ENCODE results near the gene DCTN5. TPM values are rescaled to one million over a fixed set of nuclear protein-coding genes. Genes with fewer than 3 reads are reported as not detected.

Gene DCTN5
- total RNA-seq, 1 experiment from 2014 or later = 101 TPM

- H3K4me1 Mint-ChIP-seq (ENCODE audit: low read depth, unreplicated experiment) = no peaks in the 10 kb centered on the region
- H3K9me3 Mint-ChIP-seq (ENCODE audit: unreplicated experiment) = peaks cover 9% of the 10 kb centered on the region
- H3K36me3 Mint-ChIP-seq (ENCODE audit: insufficient read depth, unreplicated experiment) = no peaks in the 10 kb centered on the region
- Histone ChIP-seq H3K36me3 (ENCODE audit: control insufficient read depth, insufficient read depth, low read length) (no peaks in the 10 kb centered on the region), H3K4me1 (no peaks in the 10 kb centered on the region), H3K9me3 (peaks cover 5% of the 10 kb centered on the region; the same call in 1 of the 2 replicates), H3K4me3 (ENCODE audit: low read depth, low read length) (no peak overlapping the region), H3K27me3 (replicated peaks; ENCODE audit: control insufficient read depth, insufficient read depth, low read length) (no peaks in the 10 kb centered on the region)
- POLR2A ChIA-PET = no interaction called here
- no peak for DNase-seq
- H3K27ac Mint-ChIP-seq (ENCODE audit: unreplicated experiment) = no peak overlapping the region
- no peak overlapping the region for H3K4me3 Mint-ChIP-seq (ENCODE audit: unreplicated experiment)
- no TSS peak for BruUV-seq (replicated peaks)
- CTCF ChIA-PET = no interaction called here
- peaks cover 5% of the 10 kb centered on the region for H3K27me3 Mint-ChIP-seq (ENCODE audit: insufficient read depth, unreplicated experiment)
- intact Hi-C loops (cut with micrococcal nuclease; ENCODE audit: unreplicated experiment) = no loop called here
- no peak for TF ChIP-seq CTCF (IDR thresholded peaks at IDR 0.05; ENCODE audit: insufficient read depth in 1 of 2, low read depth in 1 of 2, low read length in 1 of 2, severe bottlenecking in 1 of 2, unreplicated experiment in 1 of 2)
Observed at GRCh38 chr16:23710008-23710407, 68.7 kb downstream of the DCTN5 start.

DNA sequence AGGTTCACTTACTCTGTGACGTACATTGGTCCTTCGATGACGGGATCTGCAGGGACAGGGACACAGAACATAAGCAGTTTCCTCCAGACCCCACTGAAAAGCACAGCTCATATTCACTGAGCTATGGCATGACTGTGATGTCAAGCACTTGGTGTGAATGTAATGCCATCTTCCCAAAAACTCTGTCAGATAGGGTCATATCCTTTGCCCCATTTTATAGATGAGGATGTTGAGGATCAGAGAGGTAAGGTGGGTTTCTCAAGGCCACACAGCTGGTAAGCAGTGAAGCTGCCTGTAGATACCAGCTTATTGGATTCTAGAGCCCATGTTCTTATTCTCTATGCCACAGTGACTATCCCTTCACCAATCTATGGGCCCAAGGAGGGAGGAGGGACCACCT lies 69.2 kb downstream of the DCTN5 start:
- ChIA-PET POLR2A (no interaction called here), CTCF (no interaction called here)
- Mint-ChIP-seq H3K4me1 (ENCODE audit: low read depth, unreplicated experiment) (no peaks in the 10 kb centered on the region), H3K27ac (ENCODE audit: unreplicated experiment) (no peak overlapping the region), H3K36me3 (ENCODE audit: insufficient read depth, unreplicated experiment) (no peaks in the 10 kb centered on the region), H3K9me3 (ENCODE audit: unreplicated experiment) (peaks cover 9% of the 10 kb centered on the region), H3K4me3 (ENCODE audit: unreplicated experiment) (no peak overlapping the region), H3K27me3 (ENCODE audit: insufficient read depth, unreplicated experiment) (peaks cover 5% of the 10 kb centered on the region)
- intact Hi-C loops (cut with micrococcal nuclease; ENCODE audit: unreplicated experiment) = no loop called here
- H3K27me3 ChIP-seq (replicated peaks; ENCODE audit: control insufficient read depth, insufficient read depth, low read length) = no peaks in the 10 kb centered on the region
- no peaks in the 10 kb centered on the region for H3K4me1 ChIP-seq
- H3K36me3 ChIP-seq (ENCODE audit: control insufficient read depth, insufficient read depth, low read length) = no peaks in the 10 kb centered on the region
- H3K9me3 ChIP-seq = peaks cover 5% of the 10 kb centered on the region; the same call in 1 of the 2 replicates
- H3K4me3 ChIP-seq (ENCODE audit: low read depth, low read length) = no peak overlapping the region
- BruUV-seq (replicated peaks) = no TSS peak
- no peak for TF ChIP-seq CTCF (IDR thresholded peaks at IDR 0.05; ENCODE audit: insufficient read depth in 1 of 2, low read depth in 1 of 2, low read length in 1 of 2, severe bottlenecking in 1 of 2, unreplicated experiment in 1 of 2)
- DNase-seq = no peak

DNA sequence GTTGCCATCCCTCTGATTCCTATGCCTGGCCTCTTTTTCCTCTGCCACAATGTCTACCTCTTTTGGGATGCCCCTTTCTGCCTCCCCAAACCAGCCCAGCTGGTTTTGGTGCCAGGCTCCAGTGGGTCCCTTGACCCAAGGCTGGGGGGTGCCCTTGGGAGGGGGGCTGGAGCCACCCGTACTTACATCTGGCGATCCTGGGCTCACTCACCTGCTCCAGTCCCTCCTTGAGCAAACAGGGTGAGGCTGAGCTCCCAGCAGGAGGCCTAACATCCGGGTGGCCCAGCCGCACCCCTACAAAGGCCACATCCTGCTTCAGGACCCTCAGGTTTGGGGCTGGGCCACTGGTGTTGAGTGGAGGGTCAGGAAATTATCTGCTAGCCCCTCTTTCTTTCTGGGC lies 70.5 kb downstream of the DCTN5 start:
- Mint-ChIP-seq H3K36me3 (ENCODE audit: insufficient read depth, unreplicated experiment) (no peaks in the 10 kb centered on the region), H3K27ac (ENCODE audit: unreplicated experiment) (no peak overlapping the region), H3K9me3 (ENCODE audit: unreplicated experiment) (peaks cover 9% of the 10 kb centered on the region), H3K4me1 (ENCODE audit: low read depth, unreplicated experiment) (no peaks in the 10 kb centered on the region), H3K27me3 (ENCODE audit: insufficient read depth, unreplicated experiment) (peaks cover 5% of the 10 kb centered on the region), H3K4me3 (ENCODE audit: unreplicated experiment) (no peak overlapping the region)
- Histone ChIP-seq H3K27me3 (replicated peaks; ENCODE audit: control insufficient read depth, insufficient read depth, low read length) (no peaks in the 10 kb centered on the region), H3K4me3 (ENCODE audit: low read depth, low read length) (no peak overlapping the region), H3K9me3 (peaks cover 5% of the 10 kb centered on the region; the same call in 1 of the 2 replicates), H3K4me1 (no peaks in the 10 kb centered on the region), H3K36me3 (ENCODE audit: control insufficient read depth, insufficient read depth, low read length) (no peaks in the 10 kb centered on the region)
- ChIA-PET CTCF (no interaction called here), POLR2A (no interaction called here)
- TF ChIP-seq CTCF (IDR thresholded peaks at IDR 0.05; ENCODE audit: insufficient read depth in 1 of 2, low read depth in 1 of 2, low read length in 1 of 2, severe bottlenecking in 1 of 2, unreplicated experiment in 1 of 2) = no peak
- BruUV-seq (replicated peaks) = no TSS peak
- no peak for DNase-seq
- intact Hi-C loops (cut with micrococcal nuclease; ENCODE audit: unreplicated experiment) = no loop called here
